HG02870 (cell line): ENCODE data around the gene ULK2.

Source experiments
- ATAC-seq: cut with Tn5 transposase; IDR thresholded peaks from one replicate; pipeline ENCODE4 v1.9.1; 2021; ENCODE audit warnings: mild to moderate bottlenecking, moderate library complexity; ENCODE audit not compliant: unreplicated experiment

ULK2 gene

GRCh38 chr17:19731626-19732025 lies 136.1 kb downstream of the ULK2 start:
- no peak for ATAC-seq

- ATAC-seq = no peak
Observed at GRCh38 chr17:19730843-19731242, 136.9 kb downstream of the ULK2 start.

GRCh38 chr17:19729900-19730299 lies 137.8 kb downstream of the ULK2 start:
- ATAC-seq = no peak

GRCh38 chr17:19728084-19728495 lies 139.6 kb downstream of the ULK2 start:
- no peak for ATAC-seq

GRCh38 chr17:19727501-19728078 lies 140.1 kb downstream of the ULK2 start:
- ATAC-seq = no peak

GRCh38 chr17:19726631-19727376 lies 140.9 kb downstream of the ULK2 start:
- ATAC-seq = no peak

- no peak for ATAC-seq
Observed at GRCh38 chr17:19725486-19725885, 142.2 kb downstream of the ULK2 start.

- no peak for ATAC-seq
Observed at GRCh38 chr17:19724501-19725420, 143.0 kb downstream of the ULK2 start.

- no peak for ATAC-seq
Observed at GRCh38 chr17:19723964-19724363, 143.8 kb downstream of the ULK2 start.
